Transverse colon (tissue), 4 donors: Measurements from ENCODE around the gene CLIP3. TPM values are rescaled to one million over a fixed set of nuclear protein-coding genes. Genes with fewer than 3 reads are reported as not detected.
"Not testable (repeated sequence)": the region's sequence is repeated elsewhere in the genome, so short reads cannot be mapped to it uniquely, and the experiment has no call there.

Experiments
- DNase-seq: peaks from one replicate; pipeline ENCODE4 v3.0.0-alpha.2; 2019
- H3K27ac ChIP-seq, 4 donors: fragments of 200-600 bp; sonication (generic); 2 replicates each; pipeline ENCODE4 v1.5.1; 2016 to 2018; ENCODE audit warnings: inconsistent platforms in 4 of 4
- H3K27me3 ChIP-seq: fragments of 200-600 bp; sonication (generic); 2 replicates; pipeline ENCODE4 v1.5.1; 2017; ENCODE audit warnings: inconsistent platforms
- H3K36me3 ChIP-seq, 4 donors: fragments of 200-600 bp; sonication (generic); 2 replicates each; pipeline ENCODE4 v1.5.1; 2017 to 2019; ENCODE audit warnings: inconsistent platforms in 4 of 4
- H3K4me1 ChIP-seq, 4 donors: fragments of 200-600 bp; sonication (generic); 2 replicates each; pipeline ENCODE4 v1.5.1; 2017 to 2020; ENCODE audit warnings: inconsistent platforms in 4 of 4
- H3K4me3 ChIP-seq, 4 donors: fragments of 200-600 bp; sonication (generic); 1 replicate in 1 of 4; 2 replicates in 3 of 4; pipeline versions ENCODE4 v1.5.1 to v1.6.1; 2017 to 2019; ENCODE audit warnings: inconsistent platforms in 4 of 4
- H3K9me3 ChIP-seq, 2 donors: fragments of 200-600 bp; sonication (generic); 2 replicates each; pipeline ENCODE4 v1.5.1; 2017 to 2019; ENCODE audit warnings: inconsistent platforms in 2 of 2
- CTCF ChIP-seq, 5 experiments: fragments of 200-600 bp in 3 of 5; fragments of 450-650 bp in 2 of 5; sonication (generic) in 3 of 5; IDR thresholded peaks; 1 replicate in 2 of 5; 2 replicates in 3 of 5; pipeline ENCODE4 v1.5.1; 2016 to 2017; ENCODE audit warnings: antibody characterized with exemption in 5 of 5, inconsistent platforms in 3 of 5, mild to moderate bottlenecking in 2 of 5, moderate library complexity in 1 of 5
- EP300 ChIP-seq: sonication (generic); formaldehyde crosslinking; IDR thresholded peaks from one replicate; pipeline ENCODE4 v1.6.1; 2017; ENCODE audit warnings: antibody characterized with exemption, low read depth
- POLR2A ChIP-seq: fragments of 450-650 bp; IDR thresholded peaks from one replicate; pipeline ENCODE4 v1.6.1; 2016; ENCODE audit warnings: antibody characterized with exemption, mild to moderate bottlenecking, moderate library complexity
- POLR2AphosphoS5 ChIP-seq, 3 donors: sonication (generic); formaldehyde crosslinking; IDR thresholded peaks; one replicate each; pipeline ENCODE4 v1.6.1; 2016; ENCODE audit warnings: antibody characterized with exemption in 3 of 3
- WGBS, 2 donors: methylation state at CpG; one replicate each; pipeline ENCODE4 v1.1.5; 2018; ENCODE audit warnings: low coverage in 1 of 2; 5-methylcytosine and 5-hydroxymethylcytosine counted together
- in situ Hi-C, 4 donors: fragments of 200-750 bp; cut with MboI; loops; one replicate each; pipeline versions ENCODE4 v1.15.0 to v1.15.1; 2017; ENCODE audit warnings: low sequenced_read_pairs in 3 of 4, low pct_ligation_motif_present in 1 of 4, low pct_unique_long_range_greater_than_20kb in 1 of 4
- intact Hi-C: fragments of 100-400 bp; cut with DNase I; formaldehyde crosslinking; loops from one replicate; pipeline ENCODE4 v1.15.1; 2023; ENCODE audit warnings: low total_unique reads
- total RNA-seq, 4 donors: library from RNA; depleted of rRNA; stranded (reverse); fragments of >200 nt; gene quantifications; one replicate each; pipeline ENCODE4 v1.1.0, GENCODE V29; 2016

Gene CLIP3
- total RNA-seq, 4 donors from 2014 or later: 7.0 to 37.6 (median 23.5) TPM

GRCh38 chr19:36073121-36073876 lies 40.6 kb upstream of the CLIP3 start:
- H3K27me3 ChIP-seq: no peaks in the 10 kb centered on the region
- peaks cover 0 to 9% (median 0%) of the 10 kb centered on the region in 4 donors for H3K4me1 ChIP-seq
- no peaks in the 10 kb centered on the region for H3K9me3 ChIP-seq
- no peak for DNase-seq
- in situ Hi-C loops (no loop called here), intact Hi-C loops (no loop called here)
- WGBS, 2 donors: 79 to 92% methylated on average over 2 to 10 of the region's 10 CpGs
- TF ChIP-seq CTCF (IDR thresholded peaks at IDR 0.05): no peak
- no peak for TF ChIP-seq POLR2AphosphoS5 (IDR thresholded peaks at IDR 0.05)
- TF ChIP-seq EP300: no peak
- no peak for TF ChIP-seq POLR2A
- no peak overlapping the region for H3K27ac ChIP-seq
- no peak overlapping the region for H3K4me3 ChIP-seq
- H3K36me3 ChIP-seq: no peaks in the 10 kb centered on the region

GRCh38 chr19:36072081-36072480 lies 39.4 kb upstream of the CLIP3 start:
- Histone ChIP-seq H3K9me3 (no peaks in the 10 kb centered on the region), H3K4me3 (no peak overlapping the region), H3K36me3 (no peaks in the 10 kb centered on the region), H3K27ac (no peak overlapping the region), H3K27me3 (no peaks in the 10 kb centered on the region), H3K4me1 (peaks cover 0 to 9% (median 0%) of the 10 kb centered on the region in 4 donors)
- intact Hi-C loops (no loop called here), in situ Hi-C loops (no loop called here)
- no peak for DNase-seq
- TF ChIP-seq CTCF (IDR thresholded peaks at IDR 0.05): no peak
- TF ChIP-seq POLR2A: no peak
- no peak for TF ChIP-seq EP300
- TF ChIP-seq POLR2AphosphoS5 (IDR thresholded peaks at IDR 0.05): no peak
- WGBS, 2 donors: 57 to 93% methylated on average over 2 to 8 of the region's 8 CpGs

GRCh38 chr19:36068810-36069499 lies 36.3 kb upstream of the CLIP3 start:
- H3K36me3 ChIP-seq, intact Hi-C loops, H3K4me1 ChIP-seq, in situ Hi-C loops, H3K4me3 ChIP-seq, H3K27me3 ChIP-seq, H3K27ac ChIP-seq, H3K9me3 ChIP-seq, DNase-seq: not testable (repeated sequence)
- WGBS, 2 donors: 96% methylated on average over 41 of the region's 57 CpGs; no CpG with 5 or more reads in 1 of the 2 donors

- Histone ChIP-seq H3K36me3 (no peaks in the 10 kb centered on the region), H3K9me3 (no peaks in the 10 kb centered on the region), H3K4me3 (no peak overlapping the region), H3K27ac (no peak overlapping the region), H3K27me3 (no peaks in the 10 kb centered on the region), H3K4me1 (peaks cover 0 to 9% (median 0%) of the 10 kb centered on the region in 4 donors)
- no peak for TF ChIP-seq EP300
- no peak for TF ChIP-seq POLR2A
- TF ChIP-seq CTCF (IDR thresholded peaks at IDR 0.05): no peak
- TF ChIP-seq POLR2AphosphoS5 (IDR thresholded peaks at IDR 0.05): no peak
- 96% methylated on average over 11 of the region's 11 CpGs; no CpG with 5 or more reads in 1 of the 2 donors for WGBS, 2 donors
- in situ Hi-C loops (no loop called here), intact Hi-C loops (no loop called here)
- DNase-seq: no peak
Measured at GRCh38 chr19:36067681-36068080, 35.0 kb upstream of the CLIP3 start.
